Body of pancreas (tissue), 4 donors: Measurements from ENCODE around the gene TXNDC11.

Experiments
- POLR2A ChIP-seq, 3 donors: fragments of 450-650 bp; IDR thresholded peaks; one replicate each; pipeline ENCODE4 v1.6.1; 2016; ENCODE audit warnings: antibody characterized with exemption in 3 of 3, mild to moderate bottlenecking in 2 of 3
- TF ChIP-seq, protein P1 (sequence below), 7 experiments: fragments of 450-650 bp in 4 of 7; fragments of 200-600 bp in 3 of 7; sonication (generic) in 3 of 7; IDR thresholded peaks; one replicate each; pipeline ENCODE4 v1.5.1; 2016 to 2019; ENCODE audit warnings: antibody characterized with exemption in 7 of 7

DNA sequence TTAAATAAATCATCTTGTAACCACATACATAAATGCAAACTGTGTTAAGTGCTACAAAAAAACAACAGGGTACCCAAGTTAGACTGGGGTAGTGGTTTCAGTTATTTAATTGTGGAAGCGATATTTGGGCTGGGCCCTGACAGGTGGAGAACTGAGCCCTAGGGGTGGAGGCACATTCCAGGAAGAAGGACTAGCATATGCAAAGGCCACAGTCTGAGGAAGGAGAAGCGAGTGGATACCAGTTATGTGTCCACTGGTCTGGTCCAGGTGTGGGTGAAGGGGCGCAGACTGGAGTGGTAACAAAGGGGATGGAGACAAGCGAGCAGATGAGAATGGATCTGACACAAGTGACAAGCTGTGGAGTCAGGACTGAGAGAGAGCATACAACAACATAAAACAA lies 22.9 kb downstream of the TXNDC11 start:
- TF ChIP-seq, protein P1, sequence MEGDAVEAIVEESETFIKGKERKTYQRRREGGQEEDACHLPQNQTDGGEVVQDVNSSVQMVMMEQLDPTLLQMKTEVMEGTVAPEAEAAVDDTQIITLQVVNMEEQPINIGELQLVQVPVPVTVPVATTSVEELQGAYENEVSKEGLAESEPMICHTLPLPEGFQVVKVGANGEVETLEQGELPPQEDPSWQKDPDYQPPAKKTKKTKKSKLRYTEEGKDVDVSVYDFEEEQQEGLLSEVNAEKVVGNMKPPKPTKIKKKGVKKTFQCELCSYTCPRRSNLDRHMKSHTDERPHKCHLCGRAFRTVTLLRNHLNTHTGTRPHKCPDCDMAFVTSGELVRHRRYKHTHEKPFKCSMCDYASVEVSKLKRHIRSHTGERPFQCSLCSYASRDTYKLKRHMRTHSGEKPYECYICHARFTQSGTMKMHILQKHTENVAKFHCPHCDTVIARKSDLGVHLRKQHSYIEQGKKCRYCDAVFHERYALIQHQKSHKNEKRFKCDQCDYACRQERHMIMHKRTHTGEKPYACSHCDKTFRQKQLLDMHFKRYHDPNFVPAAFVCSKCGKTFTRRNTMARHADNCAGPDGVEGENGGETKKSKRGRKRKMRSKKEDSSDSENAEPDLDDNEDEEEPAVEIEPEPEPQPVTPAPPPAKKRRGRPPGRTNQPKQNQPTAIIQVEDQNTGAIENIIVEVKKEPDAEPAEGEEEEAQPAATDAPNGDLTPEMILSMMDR (IDR thresholded peaks at IDR 0.05), result no peak
- no peak for TF ChIP-seq POLR2A (IDR thresholded peaks at IDR 0.05)
